B cell (primary cell): Measurements from ENCODE around the gene FAM81A. TPM values are rescaled to one million over a fixed set of nuclear protein-coding genes. Genes with fewer than 3 reads are reported as not detected.

Source experiments
- ATAC-seq: fragments of 200-7000 bp; cut with Tn5 transposase; one replicate; pipeline ENCODE4 v1.10.0; 2021; ENCODE audit warnings: low read depth, mild to moderate bottlenecking, moderate number of reproducible peaks, moderate library complexity
- CTCF ChIA-PET: fragments of 350-600 bp; sonication (Branson Sonifier 250); formaldehyde crosslinking; loops from one replicate; lab custom pipeline; 2021; ENCODE audit warnings: antibody characterized with exemption, inconsistent platforms; lab: Charles Lee
- POLR2A ChIA-PET: fragments of 350-600 bp; sonication (Branson Sonifier 250); formaldehyde crosslinking; loops from one replicate; lab custom pipeline; 2021; ENCODE audit warnings: antibody characterized with exemption; lab: Charles Lee
- DNase-seq: peaks from one replicate; pipeline ENCODE4 v3.0.0; 2013
- H2AFZ ChIP-seq: 2 replicates; pipeline ENCODE4 v1.6.1; 2012; ENCODE audit warnings: mild to moderate bottlenecking, low read depth, low read length; ENCODE audit not compliant: insufficient read depth, poor library complexity, severe bottlenecking
- H3K27ac ChIP-seq, 2 donors: 1 replicate in 1 of 2; 2 replicates in 1 of 2; pipeline ENCODE4 v1.5.1; 2012 to 2013; ENCODE audit warnings: low read length in 2 of 2, mild to moderate bottlenecking in 2 of 2, moderate library complexity in 1 of 2
- H3K27me3 ChIP-seq, 4 experiments: fragments of 200-600 bp in 1 of 4; sonication (generic) in 1 of 4; replicated peaks in 1 of 4; 1 replicate in 2 of 4; 2 replicates in 2 of 4; pipeline versions ENCODE4 v1.6.1 to v1.7.0; 2013 to 2016; ENCODE audit warnings: low read length in 3 of 4, mild to moderate bottlenecking in 2 of 4, mixed read lengths in 1 of 4, moderate library complexity in 1 of 4; ENCODE audit not compliant: insufficient read depth in 4 of 4, control insufficient read depth in 3 of 4; ENCODE audit errors: control extremely low read depth in 1 of 4
- H3K36me3 ChIP-seq, 2 experiments: replicated peaks in 1 of 2; 1 replicate in 1 of 2; 2 replicates in 1 of 2; pipeline versions ENCODE4 v1.6.1 to v1.7.1; 2013; ENCODE audit warnings: low read length in 1 of 2; ENCODE audit not compliant: insufficient read depth in 2 of 2, control insufficient read depth in 1 of 2; ENCODE audit errors: control extremely low read depth in 1 of 2, extremely low read depth in 1 of 2
- H3K4me1 ChIP-seq, 2 donors: fragments of 200-600 bp in 1 of 2; sonication (generic) in 1 of 2; 1 replicate in 1 of 2; 2 replicates in 1 of 2; pipeline versions ENCODE4 v1.5.1 to v1.6.1; 2013 to 2017; ENCODE audit warnings: low read length in 2 of 2; ENCODE audit not compliant: control insufficient read depth in 2 of 2, insufficient read depth in 2 of 2
- H3K4me2 ChIP-seq: replicated peaks from 2 replicates; pipeline ENCODE3; 2012; ENCODE audit warnings: mild to moderate bottlenecking, low read depth, low read length; ENCODE audit not compliant: poor library complexity, severe bottlenecking
- H3K4me3 ChIP-seq, 5 experiments: fragments of 200-600 bp in 1 of 5; sonication (generic) in 1 of 5; 1 replicate in 3 of 5; 2 replicates in 2 of 5; pipeline versions ENCODE4 v1.5.1 to v1.7.0; 2011 to 2016; ENCODE audit warnings: low read length in 4 of 5, mild to moderate bottlenecking in 4 of 5, low read depth in 2 of 5, control low read depth in 1 of 5, moderate library complexity in 1 of 5; ENCODE audit not compliant: insufficient read depth in 1 of 5; ENCODE audit errors: control extremely low read depth in 1 of 5, extremely low read depth in 1 of 5
- H3K79me2 ChIP-seq: fragments of 200-600 bp; sonication (generic); one replicate; pipeline ENCODE4 v1.6.0; 2016; ENCODE audit warnings: low read length; ENCODE audit not compliant: control insufficient read depth, insufficient read depth
- H3K9ac ChIP-seq: fragments of 200-600 bp; sonication (generic); 2 replicates; pipeline ENCODE4 v1.6.1; 2017; ENCODE audit warnings: mild to moderate bottlenecking, low read length, moderate library complexity
- H3K9me3 ChIP-seq, 3 donors: one replicate each; pipeline versions ENCODE4 v1.6.1 to v1.7.1; 2013; ENCODE audit warnings: low read length in 2 of 3; ENCODE audit not compliant: control insufficient read depth in 2 of 3, insufficient read depth in 1 of 3; ENCODE audit errors: control extremely low read depth in 1 of 3
- H4K20me1 ChIP-seq: 2 replicates; pipeline ENCODE4 v1.6.0; 2012; ENCODE audit warnings: mild to moderate bottlenecking, low read length; ENCODE audit not compliant: insufficient read depth, control insufficient read depth, poor library complexity, severe bottlenecking
- H3K27ac Mint-ChIP-seq: one replicate; pipeline ENCODE4 v1.8.0; 2021; ENCODE audit warnings: mixed read lengths
- H3K27me3 Mint-ChIP-seq: one replicate; pipeline ENCODE4 v1.8.0; 2021; ENCODE audit warnings: mixed read lengths
- H3K4me1 Mint-ChIP-seq: one replicate; pipeline ENCODE4 v1.8.0; 2021; ENCODE audit warnings: mixed read lengths
- H3K4me3 Mint-ChIP-seq: one replicate; pipeline ENCODE4 v1.8.0; 2021; ENCODE audit warnings: mixed read lengths
- H3K9me3 Mint-ChIP-seq: one replicate; pipeline ENCODE4 v1.8.0; 2022; ENCODE audit warnings: mixed read lengths; ENCODE audit not compliant: insufficient read depth
- CTCF ChIP-seq: fragments of 200-600 bp; IDR thresholded peaks from one replicate; pipeline ENCODE4 v1.8.0; 2022; ENCODE audit warnings: antibody characterized with exemption, mild to moderate bottlenecking
- EZH2 ChIP-seq: IDR thresholded peaks from 2 replicates; pipeline ENCODE4 v1.6.1; 2012; ENCODE audit warnings: borderline replicate concordance, low read depth, mild to moderate bottlenecking, moderate library complexity, low read length; ENCODE audit not compliant: insufficient read depth, poor library complexity, severe bottlenecking
- WGBS: methylation state at CpG from one replicate; pipeline ENCODE4 v1.1.5; 2013; ENCODE audit warnings: missing lambda C conversion rate; ENCODE audit not compliant: insufficient coverage; 5-methylcytosine and 5-hydroxymethylcytosine counted together
- intact Hi-C: fragments of 100-400 bp; cut with micrococcal nuclease; formaldehyde crosslinking; loops from one replicate; pipeline ENCODE4 v1.10.0; 2022
- polyA plus RNA-seq: library from polyadenylated mRNA; depleted of rRNA; stranded (reverse); fragments of >200 nt; gene quantifications from 2 replicates; pipeline ENCODE4 v1.2.3, GENCODE V29; 2012
- total RNA-seq, 2 donors: library from RNA; stranded (reverse); fragments of 120-200 nt in 1 of 2; gene quantifications; 1 replicate in 1 of 2; 2 replicates in 1 of 2; pipeline versions ENCODE4 v1.2.3 to v1.2.4, GENCODE V29; 2013 to 2022

The FAM81A gene
- total and polyA plus RNA-seq, 2 donors (not counting 1 experiment from before 2014, with no cell fraction given), result 2.0 to 3.9 TPM

GRCh38 chr15:59501597-59501996, 63.6 kb downstream of the FAM81A start:
- POLR2A ChIA-PET, result no interaction called here
- TF ChIP-seq EZH2 (no peak), CTCF (peak; percentile 64)
- no peak for ATAC-seq

GRCh38 chr15:59515190-59515589, 77.2 kb downstream of the FAM81A start:
- Histone ChIP-seq H3K36me3 (no peaks in the 10 kb centered on the region), H3K9ac (no peak overlapping the region), H4K20me1 (no peaks in the 10 kb centered on the region), H3K9me3 (peaks cover 0 to 3% (median 0%) of the 10 kb centered on the region in 3 donors), H3K79me2 (no peaks in the 10 kb centered on the region), H3K27ac (peak overlapping the region; percentile 54 to 93), H3K27me3 (no peaks in the 10 kb centered on the region), H3K4me1 (peaks cover 52 to 53% of the 10 kb centered on the region in 2 donors), H2AFZ (peak overlapping the region; percentile 21), H3K4me2 (peak overlapping the region; percentile 18), H3K4me3 (no peak overlapping the region)
- no peak overlapping the region for H3K4me3 Mint-ChIP-seq
- no peak for ATAC-seq
- intact Hi-C loops, result loop anchor here (5.0 kb wide), 2 partner anchors 103 to 538 kb away; no protein-coding TSS in a partner anchor
- ChIA-PET CTCF (interaction anchor here (1.0 to 15.4 kb wide), 9 partner anchors 8 to 536 kb away, joined by 3 to 207 read pairs (median 11); no protein-coding TSS in a partner anchor), POLR2A (interaction anchor here (1.1 kb wide), 1 partner anchor 142 kb away, joined by 3 read pairs; the partner anchor contains the start of gene MYO1E)
- DNase-seq, result no peak
- TF ChIP-seq CTCF (no peak), EZH2 (no peak)
- no peaks in the 10 kb centered on the region for H3K9me3 Mint-ChIP-seq
- peak overlapping the region; percentile 83 for H3K27ac Mint-ChIP-seq
- no CpG with 5 or more reads among the region's 2 CpGs for WGBS
- peaks cover 42% of the 10 kb centered on the region for H3K4me1 Mint-ChIP-seq
- no peaks in the 10 kb centered on the region for H3K27me3 Mint-ChIP-seq

More at GRCh38 chr15:59501597-59501996, 63.6 kb downstream of the FAM81A start:
- Histone ChIP-seq H3K36me3 (no peaks in the 10 kb centered on the region), H3K9ac (no peak overlapping the region), H3K4me1 (no peaks in the 10 kb centered on the region), H3K79me2 (no peaks in the 10 kb centered on the region), H3K9me3 (no peaks in the 10 kb centered on the region), H2AFZ (no peak overlapping the region), H3K27me3 (no peaks in the 10 kb centered on the region), H3K4me2 (no peak overlapping the region), H4K20me1 (no peaks in the 10 kb centered on the region), H3K4me3 (no peak overlapping the region), H3K27ac (no peak overlapping the region)
- intact Hi-C loops, result loop anchor here (2.0 kb wide), 1 partner anchor 27 kb away; no protein-coding TSS in a partner anchor
- Mint-ChIP-seq H3K27me3 (no peaks in the 10 kb centered on the region), H3K4me1 (no peaks in the 10 kb centered on the region), H3K9me3 (no peaks in the 10 kb centered on the region), H3K4me3 (no peak overlapping the region), H3K27ac (no peak overlapping the region)
- DNase-seq, result peak; percentile 42
- CTCF ChIA-PET, result interaction anchor here (0.6 to 4.3 kb wide), 12 partner anchors 9 to 1274 kb away, joined by 3 to 45 read pairs (median 8); no protein-coding TSS in a partner anchor
- WGBS, result 73% methylated on average over 3 of the region's 5 CpGs
